Loucy (cell line): ENCODE measurements around the gene KRT16.
"Not testable (repeated sequence)": the region's sequence is repeated elsewhere in the genome, so short reads cannot be mapped to it uniquely, and the experiment has no call there.

Experiments
- H2AFZ ChIP-seq: fragments of 200-600 bp; sonication (generic); 2 replicates; pipeline ENCODE4 v1.6.0; 2016; ENCODE audit warnings: antibody characterized with exemption, mild to moderate bottlenecking, low read length, moderate library complexity
- H3F3A ChIP-seq: fragments of 200-600 bp; 2 replicates; pipeline ENCODE4 v1.6.0; 2016; ENCODE audit warnings: antibody characterized with exemption, low read depth, mild to moderate bottlenecking
- H3K27me3 ChIP-seq: fragments of 200-600 bp; sonication (generic); 2 replicates; pipeline ENCODE4 v1.6.1; 2014; ENCODE audit warnings: low read length, mild to moderate bottlenecking; ENCODE audit not compliant: insufficient read depth, poor library complexity, severe bottlenecking
- H3K36me3 ChIP-seq: fragments of 200-600 bp; sonication (generic); 2 replicates; pipeline ENCODE4 v1.6.1; 2016; ENCODE audit warnings: low read length; ENCODE audit not compliant: insufficient read depth
- H3K4me1 ChIP-seq: fragments of 200-600 bp; sonication (generic); 2 replicates; pipeline ENCODE4 v1.5.1; 2014; ENCODE audit warnings: low read length, mild to moderate bottlenecking; ENCODE audit not compliant: insufficient read depth, poor library complexity, severe bottlenecking
- H3K4me2 ChIP-seq: fragments of 200-600 bp; sonication (generic); 2 replicates; pipeline ENCODE4 v1.6.0; 2014; ENCODE audit warnings: antibody characterized with exemption, low read length, low read depth, mild to moderate bottlenecking; ENCODE audit not compliant: poor library complexity, severe bottlenecking
- H3K4me3 ChIP-seq: fragments of 200-600 bp; sonication (generic); 2 replicates; pipeline ENCODE4 v1.5.1; 2014; ENCODE audit warnings: low read length, mild to moderate bottlenecking, mixed read lengths; ENCODE audit not compliant: poor library complexity, severe bottlenecking
- H3K79me2 ChIP-seq: fragments of 200-600 bp; sonication (generic); 2 replicates; pipeline ENCODE4 v1.6.1; 2014; ENCODE audit warnings: low read length; ENCODE audit not compliant: insufficient read depth
- H3K9ac ChIP-seq: fragments of 200-600 bp; sonication (generic); 2 replicates; pipeline ENCODE4 v1.6.0; 2014; ENCODE audit warnings: mild to moderate bottlenecking, low read depth, low read length, moderate library complexity; ENCODE audit not compliant: poor library complexity, severe bottlenecking
- H3K9me2 ChIP-seq: fragments of 200-600 bp; sonication (generic); replicated peaks from 2 replicates; pipeline ENCODE4 v1.6.1; 2016; ENCODE audit warnings: low read depth, low read length, mixed read lengths
- H3K9me3 ChIP-seq: fragments of 200-600 bp; sonication (generic); 2 replicates; pipeline ENCODE4 v1.6.1; 2014; ENCODE audit warnings: mild to moderate bottlenecking, antibody characterized with exemption, low read length, low read depth; ENCODE audit not compliant: insufficient read depth
- H4K20me1 ChIP-seq: fragments of 200-600 bp; sonication (generic); 2 replicates; pipeline ENCODE4 v1.6.0; 2014; ENCODE audit warnings: antibody characterized with exemption, low read length, mild to moderate bottlenecking; ENCODE audit not compliant: insufficient read depth, poor library complexity, severe bottlenecking
- CTCF ChIP-seq: fragments of 200-600 bp; sonication (generic); conservative IDR thresholded peaks from 2 replicates; pipeline ENCODE4 v1.5.1; 2014; ENCODE audit warnings: mild to moderate bottlenecking, antibody characterized with exemption, low read length
- EZH2phosphoT487 ChIP-seq: fragments of 200-600 bp; IDR thresholded peaks from 2 replicates; pipeline ENCODE4 v1.6.1; 2018; ENCODE audit warnings: antibody characterized with exemption, mild to moderate bottlenecking, moderate library complexity, borderline replicate concordance

Gene KRT16

GRCh38 chr17:41618341-41619035, 5.9 kb upstream of the KRT16 start:
- Histone ChIP-seq H3K9me2 (no peaks in the 10 kb centered on the region), H3F3A (no peaks in the 10 kb centered on the region), H2AFZ (no peak overlapping the region), H3K36me3 (no peaks in the 10 kb centered on the region), H3K27me3 (no peaks in the 10 kb centered on the region), H3K4me2 (no peak overlapping the region), H3K4me1 (no peaks in the 10 kb centered on the region), H3K4me3 (no peak overlapping the region), H3K9me3 (no peaks in the 10 kb centered on the region), H4K20me1 (no peaks in the 10 kb centered on the region), H3K79me2 (no peaks in the 10 kb centered on the region), H3K9ac (no peak overlapping the region)
- TF ChIP-seq CTCF (no peak), EZH2phosphoT487 (no peak)

- H3K4me2 ChIP-seq: no peak overlapping the region
- no peaks in the 10 kb centered on the region for H3K4me1 ChIP-seq
- no peaks in the 10 kb centered on the region for H3K27me3 ChIP-seq
- H3K9ac ChIP-seq: no peak overlapping the region
- no peaks in the 10 kb centered on the region for H3F3A ChIP-seq
- H3K9me3 ChIP-seq: no peaks in the 10 kb centered on the region
- H3K4me3 ChIP-seq: no peak overlapping the region
- no peaks in the 10 kb centered on the region for H3K36me3 ChIP-seq
- no peaks in the 10 kb centered on the region for H3K79me2 ChIP-seq
- TF ChIP-seq EZH2phosphoT487: no peak
- no peak for TF ChIP-seq CTCF
- H4K20me1 ChIP-seq: no peaks in the 10 kb centered on the region
- H3K9me2 ChIP-seq: no peaks in the 10 kb centered on the region
- no peak overlapping the region for H2AFZ ChIP-seq
These were observed 5.1 kb upstream of the KRT16 start for GRCh38 chr17:41617698-41618097.

GRCh38 chr17:41617136-41617535, 4.6 kb upstream of the KRT16 start:
- Histone ChIP-seq H3K4me1 (no peaks in the 10 kb centered on the region), H3K79me2 (no peaks in the 10 kb centered on the region), H3K9me3 (no peaks in the 10 kb centered on the region), H3K4me3 (no peak overlapping the region), H3F3A (no peaks in the 10 kb centered on the region), H3K27me3 (no peaks in the 10 kb centered on the region), H3K9me2 (no peaks in the 10 kb centered on the region), H4K20me1 (no peaks in the 10 kb centered on the region), H3K9ac (no peak overlapping the region), H3K4me2 (no peak overlapping the region), H2AFZ (no peak overlapping the region), H3K36me3 (no peaks in the 10 kb centered on the region)
- no peak for TF ChIP-seq EZH2phosphoT487
- TF ChIP-seq CTCF: no peak

- not testable (repeated sequence) for H3K4me1 ChIP-seq, H3K4me2 ChIP-seq
These were observed 3.9 kb upstream of the KRT16 start for GRCh38 chr17:41616486-41616885.

More at GRCh38 chr17:41616486-41616885, 3.9 kb upstream of the KRT16 start:
- H3K4me3 ChIP-seq, H3K9ac ChIP-seq, H3K36me3 ChIP-seq, H4K20me1 ChIP-seq, H3K9me3 ChIP-seq, H3F3A ChIP-seq, H3K27me3 ChIP-seq, H3K9me2 ChIP-seq, H2AFZ ChIP-seq, H3K79me2 ChIP-seq: not testable (repeated sequence)
